GM13977 (cell line): ENCODE results near the gene MAD2L2.
A peak's percentile ranks its signal among the peaks of the same experiment; 100 is the strongest.

Source experiments
- DNase-seq: peaks from one replicate; pipeline ENCODE4 v3.0.0; 2012; ENCODE audit warnings: low spot score
- in situ Hi-C: fragments of 300-500 bp; cut with MboI; formaldehyde crosslinking; loops from one replicate; pipeline ENCODE4 v1.12.0; 2022; ENCODE audit warnings: low sequenced_read_pairs, low pct_unique_long_range_greater_than_20kb, mixed read lengths, inconsistent platforms; ENCODE audit not compliant: unreplicated experiment
- TF ChIP-seq, protein P1 (sequence below): IDR thresholded peaks from 2 replicates; pipeline ENCODE4 v1.5.1; 2012; ENCODE audit warnings: mild to moderate bottlenecking, control low read depth; ENCODE audit not compliant: insufficient read depth; ENCODE audit errors: extremely low read depth, missing control alignments

MAD2L2 gene

DNA sequence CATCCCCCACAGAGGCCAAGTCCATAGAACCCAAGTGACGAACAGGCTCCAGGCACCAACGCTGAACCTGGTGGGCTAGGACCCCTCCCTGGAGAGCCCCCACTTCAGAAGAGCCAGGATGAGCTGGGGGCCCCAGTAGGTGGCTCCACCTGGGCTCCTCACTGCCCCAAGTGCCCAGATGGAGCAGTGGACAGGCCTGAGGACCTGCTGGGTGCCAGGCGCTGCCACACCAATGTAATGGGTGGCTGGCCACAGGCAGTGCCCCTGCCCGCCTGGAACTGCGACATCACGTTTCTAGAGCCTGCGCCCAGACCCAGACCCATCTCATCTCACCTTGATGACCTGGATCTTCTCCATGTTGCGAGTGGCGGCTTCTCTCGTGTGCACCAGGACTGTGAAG lies 5.6 kb downstream of the MAD2L2 start:
- DNase-seq = no peak
- TF ChIP-seq, protein P1, sequence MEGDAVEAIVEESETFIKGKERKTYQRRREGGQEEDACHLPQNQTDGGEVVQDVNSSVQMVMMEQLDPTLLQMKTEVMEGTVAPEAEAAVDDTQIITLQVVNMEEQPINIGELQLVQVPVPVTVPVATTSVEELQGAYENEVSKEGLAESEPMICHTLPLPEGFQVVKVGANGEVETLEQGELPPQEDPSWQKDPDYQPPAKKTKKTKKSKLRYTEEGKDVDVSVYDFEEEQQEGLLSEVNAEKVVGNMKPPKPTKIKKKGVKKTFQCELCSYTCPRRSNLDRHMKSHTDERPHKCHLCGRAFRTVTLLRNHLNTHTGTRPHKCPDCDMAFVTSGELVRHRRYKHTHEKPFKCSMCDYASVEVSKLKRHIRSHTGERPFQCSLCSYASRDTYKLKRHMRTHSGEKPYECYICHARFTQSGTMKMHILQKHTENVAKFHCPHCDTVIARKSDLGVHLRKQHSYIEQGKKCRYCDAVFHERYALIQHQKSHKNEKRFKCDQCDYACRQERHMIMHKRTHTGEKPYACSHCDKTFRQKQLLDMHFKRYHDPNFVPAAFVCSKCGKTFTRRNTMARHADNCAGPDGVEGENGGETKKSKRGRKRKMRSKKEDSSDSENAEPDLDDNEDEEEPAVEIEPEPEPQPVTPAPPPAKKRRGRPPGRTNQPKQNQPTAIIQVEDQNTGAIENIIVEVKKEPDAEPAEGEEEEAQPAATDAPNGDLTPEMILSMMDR = no peak
- in situ Hi-C loops = no loop called here

GRCh38 chr1:11674488-11674887 lies 6.5 kb downstream of the MAD2L2 start:
- no peak for DNase-seq
- TF ChIP-seq, protein P1 = no peak
- in situ Hi-C loops = no loop called here

- DNase-seq = no peak
- in situ Hi-C loops = no loop called here
- TF ChIP-seq, protein P1 = no peak
These were observed 7.7 kb downstream of the MAD2L2 start for GRCh38 chr1:11673089-11673769.

GRCh38 chr1:11671544-11672286 lies 9.2 kb downstream of the MAD2L2 start:
- DNase-seq = no peak
- in situ Hi-C loops = no loop called here
- TF ChIP-seq, protein P1 = no peak

DNA sequence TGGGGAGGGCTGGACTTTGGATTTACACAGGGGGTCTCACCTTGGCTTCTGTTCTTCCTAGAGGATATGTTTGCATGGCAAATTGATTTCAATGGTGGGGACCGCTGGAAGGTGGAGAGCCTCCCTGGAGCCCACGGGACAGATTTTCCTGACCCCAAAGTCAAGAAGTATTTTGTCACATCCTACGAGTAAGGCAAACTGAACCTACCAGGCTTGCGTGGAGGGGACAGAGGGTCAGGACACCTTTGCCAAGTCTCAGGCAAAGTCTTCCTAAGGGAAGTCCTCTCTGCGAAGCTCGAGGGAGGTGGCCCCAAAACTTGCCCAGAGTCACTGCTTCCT lies 9.8 kb downstream of the MAD2L2 start:
- TF ChIP-seq, protein P1 = no peak
- DNase-seq = no peak
- in situ Hi-C loops = no loop called here

DNA sequence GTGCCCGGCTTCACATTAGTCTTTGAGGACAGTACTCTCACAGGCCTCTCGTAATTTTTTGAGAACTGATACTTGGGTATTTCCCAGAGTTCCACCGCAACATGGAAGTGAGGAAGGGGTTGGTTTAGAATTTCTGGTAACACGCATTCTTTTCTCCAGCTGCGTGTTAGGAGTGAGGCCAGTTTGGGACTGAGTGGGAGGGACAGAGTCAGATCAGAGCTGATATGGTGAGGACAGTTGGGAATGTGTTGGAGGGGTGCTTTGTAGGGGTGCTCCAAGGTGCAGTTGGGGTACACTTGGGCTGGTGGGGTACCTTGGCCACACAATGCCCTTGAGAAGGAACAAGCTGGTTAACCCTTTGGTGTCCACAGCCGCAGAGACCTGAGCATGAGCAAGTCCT lies 10.2 kb downstream of the MAD2L2 start:
- TF ChIP-seq, protein P1 = no peak
- in situ Hi-C loops = no loop called here
- DNase-seq = peak; percentile 68
